Fibroblast of lung (primary cell): ENCODE results near the gene CIZ1.

Source experiments
- CTCF ChIP-seq, 2 donors: IDR thresholded peaks in 1 of 2; conservative IDR thresholded peaks in 1 of 2; 1 replicate in 1 of 2; 2 replicates in 1 of 2; pipeline ENCODE4 v1.5.1; 2011 to 2012; ENCODE audit warnings: low read length in 2 of 2, control low read depth in 1 of 2, inconsistent platforms in 1 of 2, low read depth in 1 of 2, mild to moderate bottlenecking in 1 of 2
- EZH2 ChIP-seq: IDR thresholded peaks from 2 replicates; pipeline ENCODE4 v1.5.1; 2012; ENCODE audit warnings: low read length, control low read depth, mild to moderate bottlenecking; ENCODE audit errors: missing control alignments

DNA sequence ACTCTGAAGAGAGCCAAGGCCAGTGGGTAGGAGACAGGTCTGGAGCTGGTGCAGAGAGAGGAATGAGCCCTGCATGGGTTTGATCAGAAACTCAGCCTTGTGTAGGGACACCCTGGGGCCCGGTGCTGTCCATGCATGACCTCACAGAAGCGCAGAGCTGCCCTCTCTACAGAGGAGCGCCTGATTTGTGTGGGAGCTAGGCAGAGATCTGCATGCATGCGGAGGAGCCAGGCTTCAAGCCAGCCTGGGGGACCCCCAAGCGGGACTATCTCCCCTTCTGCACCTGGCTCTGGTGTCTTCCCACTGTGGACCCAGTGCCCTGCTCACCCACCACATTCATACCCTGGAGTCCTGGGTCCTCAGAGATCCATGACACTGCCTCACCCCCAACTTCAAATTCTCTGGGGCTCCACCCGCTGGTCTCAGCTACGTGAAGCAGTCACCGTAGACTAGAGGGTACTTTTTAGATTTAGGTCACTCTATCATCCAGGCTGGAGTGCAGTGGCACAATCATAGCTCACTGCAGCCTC is 44.7 kb downstream of the CIZ1 start:
- no peak for TF ChIP-seq EZH2
- no peak for TF ChIP-seq CTCF (conservative IDR thresholded peaks at IDR 0.05 in 1 of 2, IDR thresholded peaks at IDR 0.05 in 1 of 2; ENCODE audit: low read depth in 1 of 2, low read length in 2 of 2)
